M059J (cell line): ENCODE results near the gene FAM149B1. TPM values are rescaled to one million over a fixed set of nuclear protein-coding genes. Genes with fewer than 3 reads are reported as not detected.
A peak's percentile ranks its signal among the peaks of the same experiment; 100 is the strongest.
"Not testable (repeated sequence)": the region's sequence is repeated elsewhere in the genome, so short reads cannot be mapped to it uniquely, and the experiment has no call there.

Experiments
- DNase-seq: peaks from one replicate; pipeline ENCODE4 v3.0.0-alpha.2; 2012; ENCODE audit warnings: low read depth
- total RNA-seq: library from RNA; depleted of rRNA; stranded (reverse); fragments of >200 nt; shearing (Covaris generic); gene quantifications from 2 replicates; pipeline ENCODE4 v1.2.3, GENCODE V29; 2014; rRNA removed

FAM149B1 gene
- total RNA-seq = 6.8 and 10.3 TPM in 2 replicates

GRCh38 chr10:73167783-73168464, at the start of gene FAM149B1, which contains the start of gene ECD:
Gene FAM149B1 (plus strand): TSS chr10:73168119. CDS start chr10:73168340, 221 bp downstream.
Gene ECD (minus strand): TSS chr10:73168008. CDS start chr10:73163937, 4,071 bp downstream.
- peak; percentile 95 for DNase-seq

- DNase-seq = no peak
Measured at GRCh38 chr10:73119457-73119856, 48.5 kb upstream of the FAM149B1 start.

- no peak for DNase-seq
Measured at GRCh38 chr10:73119952-73120351, 48.0 kb upstream of the FAM149B1 start.

- DNase-seq = no peak
Measured at GRCh38 chr10:73126343-73126742, 41.6 kb upstream of the FAM149B1 start.

- peak; percentile 86 for DNase-seq
Measured at GRCh38 chr10:73131301-73131700, 36.6 kb upstream of the FAM149B1 start.

- DNase-seq = no peak
Measured at GRCh38 chr10:73131913-73132686, 35.8 kb upstream of the FAM149B1 start.

GRCh38 chr10:73134727-73135126, 33.2 kb upstream of the FAM149B1 start:
- no peak for DNase-seq

- DNase-seq = no peak
Measured at GRCh38 chr10:73136627-73137026, 31.3 kb upstream of the FAM149B1 start.

- no peak for DNase-seq
Measured at GRCh38 chr10:73139251-73139650, 28.7 kb upstream of the FAM149B1 start.

GRCh38 chr10:73141603-73142002, 26.3 kb upstream of the FAM149B1 start:
- no peak for DNase-seq

GRCh38 chr10:73150633-73151413, 17.1 kb upstream of the FAM149B1 start:
- DNase-seq = not testable (repeated sequence)

GRCh38 chr10:73152009-73152408, 15.9 kb upstream of the FAM149B1 start:
- no peak for DNase-seq

GRCh38 chr10:73156054-73156453, 11.9 kb upstream of the FAM149B1 start:
- no peak for DNase-seq

GRCh38 chr10:73159038-73159648, 8.8 kb upstream of the FAM149B1 start:
- DNase-seq = peak; percentile 56

GRCh38 chr10:73161079-73161478, 6.8 kb upstream of the FAM149B1 start:
- DNase-seq = no peak

- DNase-seq = no peak
Measured at GRCh38 chr10:73161662-73162061, 6.3 kb upstream of the FAM149B1 start.

- DNase-seq = peak; percentile 18
Measured at GRCh38 chr10:73163096-73163495, 4.8 kb upstream of the FAM149B1 start.

- no peak for DNase-seq
Measured at GRCh38 chr10:73166972-73167371, 947 bp upstream of the FAM149B1 start.

GRCh38 chr10:73167458-73167782, 499 bp upstream of the FAM149B1 start:
- DNase-seq = peak; percentile 28

GRCh38 chr10:73168465-73168803, 515 bp downstream of the FAM149B1 start:
- DNase-seq = no peak

- DNase-seq = no peak
Measured at GRCh38 chr10:73169320-73169719, 1.4 kb downstream of the FAM149B1 start.

- no peak for DNase-seq
Measured at GRCh38 chr10:73172867-73173266, 4.9 kb downstream of the FAM149B1 start.
